ENCODE measurements around the gene WDR70. TPM values are rescaled to one million over a fixed set of nuclear protein-coding genes. Genes with fewer than 3 reads are reported as not detected.

WDR70 gene
- polyA plus RNA-seq, 1 of the 3 experiments (the other 2 are of a cell fraction) = 14.2 TPM

- Histone ChIP-seq H3K27ac (ENCODE audit: low read depth in 2 of 2, low read length in 1 of 2) (no peak overlapping the region), H3K36me3 (replicated peaks in 1 of 2; ENCODE audit: control insufficient read depth in 1 of 2, insufficient read depth in 2 of 2, low read length in 1 of 2) (peaks cover 9 to 22% of the 10 kb centered on the region in 2 experiments), H3K4me1 (ENCODE audit: control insufficient read depth in 1 of 2, insufficient read depth in 2 of 2, low read depth in 1 of 2, low read length in 1 of 2) (peaks cover 0 to 27% of the 10 kb centered on the region in 2 experiments; a peak in 3 of 4 replicates), H3K9me2 (no peaks in the 10 kb centered on the region), H3K4me3 (ENCODE audit: low read depth in 2 of 2, low read length in 1 of 2) (no peak overlapping the region), H3F3A (replicated peaks; ENCODE audit: insufficient read depth) (peaks cover 36% of the 10 kb centered on the region), H4K20me1 (ENCODE audit: insufficient read depth) (no peaks in the 10 kb centered on the region), H3K4me2 (no peak overlapping the region), H2AFZ (ENCODE audit: low read depth) (no peak overlapping the region), H3K9ac (no peak overlapping the region), H3K9me3 (no peaks in the 10 kb centered on the region), H3K79me2 (ENCODE audit: insufficient read depth) (no peaks in the 10 kb centered on the region), H3K27me3 (ENCODE audit: insufficient read depth) (no peaks in the 10 kb centered on the region)
- no peak for TF ChIP-seq MXI1 (IDR thresholded peaks at IDR 0.05; ENCODE audit: low read depth, low read length)
- TF ChIP-seq EZH2phosphoT487 (IDR thresholded peaks at IDR 0.05; ENCODE audit: borderline replicate concordance, low read depth) = no peak
- no peak for TF ChIP-seq FOXM1 (IDR thresholded peaks at IDR 0.05; ENCODE audit: low read depth)
- no peak for TF ChIP-seq ELF1 (IDR thresholded peaks at IDR 0.05)
- no peak for DNase-seq
- WGBS (ENCODE audit: low lambda C conversion rate) = 30% methylated on average over 1 of the region's 1 CpG
- ChIA-PET POLR2A (no interaction called here), CTCF (interaction anchor here (2.7 kb wide), 1 partner anchor 10 kb away, joined by 7 read pairs; no protein-coding TSS in a partner anchor)
Measured at GRCh38 chr5:37734114-37734513, 355.0 kb downstream of the WDR70 start.

DNA sequence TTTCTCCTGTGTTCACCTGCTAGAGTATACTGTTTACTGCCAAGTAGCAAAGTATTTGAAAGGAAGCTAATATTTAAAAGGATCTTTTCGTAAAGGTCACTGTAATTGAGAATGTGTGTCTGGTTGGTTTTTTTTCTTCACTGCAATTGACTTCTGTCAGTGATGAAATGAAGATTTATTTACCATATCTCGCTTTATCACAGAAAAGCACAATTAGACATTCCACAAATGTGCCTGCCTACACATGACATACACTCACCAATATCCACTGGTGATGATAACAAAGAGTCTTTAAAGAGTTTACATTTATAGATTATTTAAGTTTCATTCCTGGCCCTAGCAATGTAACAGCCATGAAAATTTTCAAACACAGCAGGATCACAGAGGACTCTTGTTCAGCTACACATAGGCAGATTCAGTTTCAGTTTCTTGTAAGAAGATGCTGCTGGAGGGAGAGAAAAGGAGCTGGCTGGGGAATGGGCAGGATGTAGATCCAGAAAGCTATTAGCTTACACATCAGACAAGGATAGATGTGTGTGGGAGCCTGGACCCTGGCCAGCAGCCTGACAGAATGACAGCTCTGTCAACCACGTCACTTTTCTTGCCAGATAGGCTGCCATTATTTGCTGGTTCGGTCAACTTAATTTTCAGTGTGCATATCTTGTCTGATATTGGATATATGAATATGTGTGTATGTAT, 356.7 kb downstream of the WDR70 start:
- Histone ChIP-seq H3K9me2 (no peaks in the 10 kb centered on the region), H3K27me3 (ENCODE audit: insufficient read depth) (no peaks in the 10 kb centered on the region), H3K4me1 (ENCODE audit: control insufficient read depth in 1 of 2, insufficient read depth in 2 of 2, low read depth in 1 of 2, low read length in 1 of 2) (peaks cover 0 to 35% of the 10 kb centered on the region in 2 experiments; a peak in 3 of 4 replicates), H3K4me3 (ENCODE audit: low read depth in 2 of 2, low read length in 1 of 2) (peak overlapping the region in 1 of 2 experiments; percentile 30; a peak in 1 of 4 replicates), H3K27ac (ENCODE audit: low read depth in 2 of 2, low read length in 1 of 2) (peak overlapping the region in 1 of 2 experiments; percentile 56; a peak in 2 of 4 replicates), H3K9me3 (no peaks in the 10 kb centered on the region), H3K9ac (peak overlapping the region; percentile 5; the same call in 1 of the 2 replicates), H3F3A (replicated peaks; ENCODE audit: insufficient read depth) (peaks cover 53% of the 10 kb centered on the region), H2AFZ (ENCODE audit: low read depth) (0 out of 2 replicates have a peak overlapping the region, but pooled peaks have one; percentile 1), H3K36me3 (replicated peaks in 1 of 2; ENCODE audit: control insufficient read depth in 1 of 2, insufficient read depth in 2 of 2, low read length in 1 of 2) (peaks cover 0 to 16% of the 10 kb centered on the region in 2 experiments), H4K20me1 (ENCODE audit: insufficient read depth) (no peaks in the 10 kb centered on the region), H3K79me2 (ENCODE audit: insufficient read depth) (no peaks in the 10 kb centered on the region), H3K4me2 (peak overlapping the region; percentile 74)
- ChIA-PET POLR2A (no interaction called here), CTCF (interaction anchor here (2.7 kb wide), 1 partner anchor 12 kb away, joined by 7 read pairs; no protein-coding TSS in a partner anchor)
- 44% methylated on average over 4 of the region's 4 CpGs for WGBS (ENCODE audit: low lambda C conversion rate)
- TF ChIP-seq, protein P1, sequence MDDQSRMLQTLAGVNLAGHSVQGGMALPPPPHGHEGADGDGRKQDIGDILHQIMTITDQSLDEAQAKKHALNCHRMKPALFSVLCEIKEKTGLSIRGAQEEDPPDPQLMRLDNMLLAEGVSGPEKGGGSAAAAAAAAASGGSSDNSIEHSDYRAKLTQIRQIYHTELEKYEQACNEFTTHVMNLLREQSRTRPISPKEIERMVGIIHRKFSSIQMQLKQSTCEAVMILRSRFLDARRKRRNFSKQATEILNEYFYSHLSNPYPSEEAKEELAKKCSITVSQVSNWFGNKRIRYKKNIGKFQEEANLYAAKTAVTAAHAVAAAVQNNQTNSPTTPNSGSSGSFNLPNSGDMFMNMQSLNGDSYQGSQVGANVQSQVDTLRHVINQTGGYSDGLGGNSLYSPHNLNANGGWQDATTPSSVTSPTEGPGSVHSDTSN (IDR thresholded peaks at IDR 0.05) = peak; percentile 84
- peak; percentile 79 for TF ChIP-seq NFIC (IDR thresholded peaks at IDR 0.05; ENCODE audit: borderline replicate concordance)
- TF ChIP-seq POLR2AphosphoS5 (IDR thresholded peaks at IDR 0.05; ENCODE audit: low read depth, low read length) = no peak
- TF ChIP-seq RFX5 (IDR thresholded peaks at IDR 0.05; ENCODE audit: low read length) = no peak
- DNase-seq = no peak

DNA sequence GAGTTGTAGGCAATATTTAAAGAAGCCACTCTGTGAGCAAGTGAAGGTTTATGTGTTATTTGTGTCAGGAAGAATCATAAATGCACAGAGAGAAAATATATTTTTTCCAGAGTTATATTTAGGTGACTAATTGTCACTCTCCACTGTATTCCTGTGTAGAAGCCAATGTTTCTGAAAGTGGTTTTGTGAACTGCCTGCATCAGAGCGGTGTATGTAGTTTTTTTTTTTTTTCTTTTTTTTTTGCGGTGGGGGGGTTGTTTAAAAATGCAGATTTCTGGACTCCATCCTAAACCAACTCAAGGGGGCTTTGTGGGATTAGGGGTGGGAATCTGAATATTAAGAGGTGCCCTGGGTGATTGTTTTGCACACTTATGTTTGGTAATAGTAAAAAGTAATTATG, 357.3 kb downstream of the WDR70 start:
- Histone ChIP-seq H3K9ac (peak overlapping the region; percentile 5; the same call in 1 of the 2 replicates), H3K9me3 (no peaks in the 10 kb centered on the region), H3K79me2 (ENCODE audit: insufficient read depth) (no peaks in the 10 kb centered on the region), H2AFZ (ENCODE audit: low read depth) (0 out of 2 replicates have a peak overlapping the region, but pooled peaks have one; percentile 1), H3K4me3 (ENCODE audit: low read depth in 2 of 2, low read length in 1 of 2) (no peak overlapping the region), H3K9me2 (no peaks in the 10 kb centered on the region), H3K4me2 (peak overlapping the region; percentile 74), H4K20me1 (ENCODE audit: insufficient read depth) (no peaks in the 10 kb centered on the region), H3K27ac (ENCODE audit: low read depth in 2 of 2, low read length in 1 of 2) (peak overlapping the region in 1 of 2 experiments; percentile 56; a peak in 2 of 4 replicates), H3K4me1 (ENCODE audit: control insufficient read depth in 1 of 2, insufficient read depth in 2 of 2, low read depth in 1 of 2, low read length in 1 of 2) (peaks cover 0 to 35% of the 10 kb centered on the region in 2 experiments; a peak in 3 of 4 replicates), H3K27me3 (ENCODE audit: insufficient read depth) (no peaks in the 10 kb centered on the region), H3F3A (replicated peaks; ENCODE audit: insufficient read depth) (peaks cover 56% of the 10 kb centered on the region), H3K36me3 (replicated peaks in 1 of 2; ENCODE audit: control insufficient read depth in 1 of 2, insufficient read depth in 2 of 2, low read length in 1 of 2) (peaks cover 0 to 16% of the 10 kb centered on the region in 2 experiments)
- WGBS (ENCODE audit: low lambda C conversion rate) = 98% methylated on average over 2 of the region's 2 CpGs
- DNase-seq = no peak
- ChIA-PET POLR2A (no interaction called here), CTCF (interaction anchor here (2.7 kb wide), 1 partner anchor 13 kb away, joined by 7 read pairs; no protein-coding TSS in a partner anchor)
- TF ChIP-seq ZBTB33 (IDR thresholded peaks at IDR 0.05; ENCODE audit: borderline replicate concordance, low read depth) (no peak), USF2 (IDR thresholded peaks at IDR 0.05; ENCODE audit: borderline replicate concordance, low read depth, low read length) (no peak), JUND (IDR thresholded peaks at IDR 0.05) (no peak), EP300 (IDR thresholded peaks at IDR 0.05; ENCODE audit: borderline replicate concordance in 1 of 2, low read depth in 1 of 2, low read length in 1 of 2) (no peak), GABPA (IDR thresholded peaks at IDR 0.05; ENCODE audit: low read depth) (no peak), EZH2phosphoT487 (IDR thresholded peaks at IDR 0.05; ENCODE audit: borderline replicate concordance, low read depth) (no peak), TEAD4 (IDR thresholded peaks at IDR 0.05; ENCODE audit: borderline replicate concordance, insufficient read depth) (no peak)
